Caco-2 (cell line): ENCODE results near the gene PLEKHG4. TPM values are rescaled to one million over a fixed set of nuclear protein-coding genes. Genes with fewer than 3 reads are reported as not detected.

Experiments
- BruUV-seq: library from RNA; stranded (reverse); fragments of 400-500 nt; replicated peaks from 2 replicates; lab custom pipeline; 2021; lab: Mats Ljungman, UMichigan
- CTCF ChIA-PET: fragments of 300-600 bp; sonication (Branson Sonifier 250); formaldehyde crosslinking; loops from one replicate; lab custom pipeline; 2022; ENCODE audit warnings: antibody characterized with exemption; lab: Charles Lee
- POLR2A ChIA-PET: fragments of 300-600 bp; sonication (Branson Sonifier 250); formaldehyde crosslinking; loops from one replicate; lab custom pipeline; 2022; ENCODE audit warnings: antibody characterized with exemption; lab: Charles Lee
- DNase-seq, 2 experiments: peaks; one replicate each; pipeline versions ENCODE4 v3.0.0 to v3.0.0-alpha.2; 2020 to 2022
- H3K27me3 ChIP-seq: replicated peaks from 2 replicates; pipeline ENCODE4 v1.6.0; 2011; ENCODE audit warnings: low read length; ENCODE audit not compliant: control insufficient read depth, insufficient read depth
- H3K36me3 ChIP-seq: 2 replicates; pipeline ENCODE4 v1.5.1; 2011; ENCODE audit warnings: low read length; ENCODE audit not compliant: control insufficient read depth, insufficient read depth
- H3K4me1 ChIP-seq: fragments of 250-450 bp; sonication (Bioruptor Pico); 2 replicates; pipeline ENCODE4 v1.5.1; 2020; ENCODE audit warnings: mild to moderate bottlenecking
- H3K4me3 ChIP-seq: 2 replicates; pipeline ENCODE4 v1.5.1; 2011; ENCODE audit warnings: low read depth, mild to moderate bottlenecking, control low read depth, low read length
- H3K9me3 ChIP-seq: fragments of 250-450 bp; sonication (Bioruptor Pico); 2 replicates; pipeline ENCODE4 v1.5.1; 2020; ENCODE audit warnings: mild to moderate bottlenecking, moderate library complexity
- H3K27ac Mint-ChIP-seq: one replicate; pipeline ENCODE4 v1.8.0; 2022; ENCODE audit warnings: mixed read lengths; ENCODE audit not compliant: unreplicated experiment
- H3K27me3 Mint-ChIP-seq: one replicate; pipeline ENCODE4 v1.8.0; 2022; ENCODE audit warnings: mixed read lengths; ENCODE audit not compliant: insufficient read depth, unreplicated experiment
- H3K36me3 Mint-ChIP-seq: one replicate; pipeline ENCODE4 v1.8.0; 2022; ENCODE audit warnings: mild to moderate bottlenecking, mixed read lengths; ENCODE audit not compliant: insufficient read depth, unreplicated experiment
- H3K4me1 Mint-ChIP-seq: one replicate; pipeline ENCODE4 v1.8.0; 2022; ENCODE audit warnings: low read depth, mixed read lengths; ENCODE audit not compliant: unreplicated experiment
- H3K4me3 Mint-ChIP-seq: one replicate; pipeline ENCODE4 v1.8.0; 2022; ENCODE audit warnings: mild to moderate bottlenecking, moderate library complexity, mixed read lengths; ENCODE audit not compliant: unreplicated experiment
- H3K9me3 Mint-ChIP-seq: one replicate; pipeline ENCODE4 v1.8.0; 2022; ENCODE audit warnings: mixed read lengths; ENCODE audit not compliant: unreplicated experiment
- CTCF ChIP-seq, 2 experiments: fragments of 200-600 bp in 1 of 2; IDR thresholded peaks; 1 replicate in 1 of 2; 2 replicates in 1 of 2; pipeline versions ENCODE4 v1.5.1 to v1.8.0; 2011 to 2022; ENCODE audit warnings: antibody characterized with exemption in 1 of 2, control low read depth in 1 of 2, inconsistent platforms in 1 of 2, low read depth in 1 of 2, low read length in 1 of 2, mild to moderate bottlenecking in 1 of 2, moderate library complexity in 1 of 2; ENCODE audit not compliant: insufficient read depth in 1 of 2, severe bottlenecking in 1 of 2, unreplicated experiment in 1 of 2
- intact Hi-C: fragments of 100-400 bp; cut with micrococcal nuclease; formaldehyde crosslinking; loops from one replicate; pipeline ENCODE4 v1.10.0; 2022; ENCODE audit not compliant: unreplicated experiment
- total RNA-seq: library from RNA; stranded (reverse); gene quantifications from 2 replicates; pipeline ENCODE4 v1.2.3, GENCODE V29; 2022

The PLEKHG4 gene
- total RNA-seq, 1 experiment from 2014 or later = 91.0 TPM

GRCh38 chr16:67245674-67246080, 33.7 kb upstream of the PLEKHG4 start:
- BruUV-seq = no TSS peak
- intact Hi-C loops = loop anchor here (1.0 to 2.0 kb wide), 2 partner anchors 18 to 53 kb away; partner anchors contain the start of genes E2F4 and TMEM208
- peak overlapping the region; percentile 95 for H3K4me3 Mint-ChIP-seq
- TF ChIP-seq CTCF (IDR thresholded peaks at IDR 0.05; ENCODE audit: insufficient read depth in 1 of 2, low read depth in 1 of 2, low read length in 1 of 2, severe bottlenecking in 1 of 2, unreplicated experiment in 1 of 2) = no peak
- H3K36me3 Mint-ChIP-seq = peaks cover 36% of the 10 kb centered on the region
- H3K27ac Mint-ChIP-seq = peak overlapping the region; percentile 87
- H3K4me1 Mint-ChIP-seq = peaks cover 51% of the 10 kb centered on the region
- ChIA-PET POLR2A (interaction anchor here (0.9 to 3.5 kb wide), 5 partner anchors 17 to 75 kb away, joined by 3 to 55 read pairs (median 7); partner anchors contain the start of genes ELMO3, NOL3 and TMEM208), CTCF (interaction anchor here (0.6 to 4.2 kb wide), 11 partner anchors 12 to 696 kb away, joined by 3 to 51 read pairs (median 7); partner anchors contain the start of genes E2F4, ELMO3 and HSD11B2)
- Histone ChIP-seq H3K36me3 (no peaks in the 10 kb centered on the region), H3K27me3 (peaks cover 6% of the 10 kb centered on the region), H3K9me3 (no peaks in the 10 kb centered on the region), H3K4me3 (peak overlapping the region; percentile 72), H3K4me1 (peaks cover 42% of the 10 kb centered on the region)
- DNase-seq = no peak
- peaks cover 18% of the 10 kb centered on the region for H3K27me3 Mint-ChIP-seq
- H3K9me3 Mint-ChIP-seq = no peaks in the 10 kb centered on the region

- ChIA-PET POLR2A (interaction anchor here (0.6 to 3.5 kb wide), 23 partner anchors 8 to 950 kb away, joined by 3 to 55 read pairs (median 4); partner anchors contain the start of genes ATP6V0D1, ELMO3, HSD11B2 and NOL3), CTCF (interaction anchor here (0.6 to 4.2 kb wide), 35 partner anchors 12 to 746 kb away, joined by 3 to 51 read pairs (median 4); partner anchors contain the start of genes CES3, E2F4, ELMO3 and GFOD2)
- Mint-ChIP-seq H3K36me3 (peaks cover 36% of the 10 kb centered on the region), H3K27ac (peak overlapping the region; percentile 87), H3K9me3 (no peaks in the 10 kb centered on the region), H3K4me3 (peak overlapping the region; percentile 95), H3K4me1 (peaks cover 48% of the 10 kb centered on the region), H3K27me3 (peaks cover 18% of the 10 kb centered on the region)
- Histone ChIP-seq H3K4me1 (peaks cover 36% of the 10 kb centered on the region), H3K27me3 (peaks cover 6% of the 10 kb centered on the region), H3K9me3 (no peaks in the 10 kb centered on the region), H3K4me3 (peak overlapping the region; percentile 72), H3K36me3 (no peaks in the 10 kb centered on the region)
- no TSS peak for BruUV-seq
- DNase-seq = peak; percentile 93 to 94
- TF ChIP-seq CTCF (IDR thresholded peaks at IDR 0.05; ENCODE audit: insufficient read depth in 1 of 2, low read depth in 1 of 2, low read length in 1 of 2, severe bottlenecking in 1 of 2, unreplicated experiment in 1 of 2) = peak; percentile 50 to 68
- intact Hi-C loops = loop anchor here (1.0 to 2.0 kb wide), 2 partner anchors 19 to 53 kb away; partner anchors contain the start of genes E2F4 and TMEM208
Observed at GRCh38 chr16:67246081-67246755, 33.1 kb upstream of the PLEKHG4 start.

GRCh38 chr16:67246756-67247191, 32.6 kb upstream of the PLEKHG4 start:
- Mint-ChIP-seq H3K27me3 (peaks cover 18% of the 10 kb centered on the region), H3K27ac (peak overlapping the region; percentile 87), H3K36me3 (peaks cover 36% of the 10 kb centered on the region), H3K4me3 (peak overlapping the region; percentile 95), H3K4me1 (peaks cover 42% of the 10 kb centered on the region), H3K9me3 (no peaks in the 10 kb centered on the region)
- ChIA-PET POLR2A (interaction anchor here (0.6 to 3.5 kb wide), 32 partner anchors 9 to 949 kb away, joined by 3 to 55 read pairs (median 4); partner anchors contain the start of genes ATP6V0D1, HSD11B2, NOL3 and PDP2), CTCF (interaction anchor here (0.6 to 4.2 kb wide), 41 partner anchors 13 to 745 kb away, joined by 3 to 51 read pairs (median 4); partner anchors contain the start of genes CES3, E2F4, ELMO3 and GFOD2)
- peak overlapping the region; percentile 72 for H3K4me3 ChIP-seq
- DNase-seq = peak; percentile 97 to 99
- no TSS peak for BruUV-seq
- intact Hi-C loops = loop anchor here (1.0 to 2.0 kb wide), 2 partner anchors 19 to 54 kb away; partner anchors contain the start of genes E2F4 and TMEM208
- H3K27me3 ChIP-seq = peaks cover 6% of the 10 kb centered on the region
- no peaks in the 10 kb centered on the region for H3K36me3 ChIP-seq
- no peaks in the 10 kb centered on the region for H3K9me3 ChIP-seq
- H3K4me1 ChIP-seq = peaks cover 31% of the 10 kb centered on the region
- peak; percentile 36 to 52 for TF ChIP-seq CTCF (IDR thresholded peaks at IDR 0.05; ENCODE audit: insufficient read depth in 1 of 2, low read depth in 1 of 2, low read length in 1 of 2, severe bottlenecking in 1 of 2, unreplicated experiment in 1 of 2)
